CD14-positive monocyte (primary cell): ENCODE data around the gene RHOT2. TPM values are rescaled to one million over a fixed set of nuclear protein-coding genes. Genes with fewer than 3 reads are reported as not detected.
A peak's percentile ranks its signal among the peaks of the same experiment; 100 is the strongest.

Experiments
- DNase-seq, 3 donors: peaks; one replicate each; pipeline ENCODE4 v3.0.0-alpha.2; 2011 to 2022
- H2AFZ ChIP-seq: 2 replicates; pipeline ENCODE4 v1.6.0; 2012; ENCODE audit warnings: mild to moderate bottlenecking, low read depth, low read length, inconsistent platforms; ENCODE audit not compliant: insufficient read depth, poor library complexity, severe bottlenecking
- H3K27ac ChIP-seq, 2 donors: 1 replicate in 1 of 2; 2 replicates in 1 of 2; pipeline ENCODE4 v1.5.1; 2012 to 2013; ENCODE audit warnings: low read length in 2 of 2, control low read depth in 1 of 2, inconsistent platforms in 1 of 2, low read depth in 1 of 2, mild to moderate bottlenecking in 1 of 2
- H3K27me3 ChIP-seq, 2 donors: one replicate each; pipeline versions ENCODE4 v1.6.0 to v1.6.1; 2011 to 2013; ENCODE audit warnings: low read length in 2 of 2; ENCODE audit not compliant: control insufficient read depth in 2 of 2, insufficient read depth in 2 of 2
- H3K36me3 ChIP-seq, 2 donors: replicated peaks in 1 of 2; 1 replicate in 1 of 2; 2 replicates in 1 of 2; pipeline versions ENCODE4 v1.5.1 to v1.6.1; 2012 to 2013; ENCODE audit warnings: low read length in 2 of 2, control low read depth in 1 of 2, inconsistent platforms in 1 of 2, mild to moderate bottlenecking in 1 of 2; ENCODE audit not compliant: insufficient read depth in 2 of 2, control insufficient read depth in 1 of 2
- H3K4me1 ChIP-seq, 2 donors: 1 replicate in 1 of 2; 2 replicates in 1 of 2; pipeline versions ENCODE4 v1.5.1 to v1.6.1; 2012 to 2013; ENCODE audit warnings: low read length in 2 of 2, control low read depth in 1 of 2, inconsistent platforms in 1 of 2, mild to moderate bottlenecking in 1 of 2, moderate library complexity in 1 of 2; ENCODE audit not compliant: insufficient read depth in 2 of 2, control insufficient read depth in 1 of 2
- H3K4me2 ChIP-seq: replicated peaks from 2 replicates; pipeline ENCODE3; 2012; ENCODE audit warnings: low read length, moderate library complexity, mild to moderate bottlenecking; ENCODE audit not compliant: poor library complexity, severe bottlenecking; ENCODE audit errors: extremely low read depth
- H3K4me3 ChIP-seq, 3 experiments: fragments of 200-600 bp in 1 of 3; sonication (generic) in 1 of 3; replicated peaks in 1 of 3; 1 replicate in 2 of 3; 2 replicates in 1 of 3; pipeline ENCODE4 v1.5.1; 2011 to 2013; ENCODE audit warnings: low read length in 3 of 3, mild to moderate bottlenecking in 3 of 3, control low read depth in 2 of 3, low read depth in 2 of 3, inconsistent platforms in 1 of 3, moderate library complexity in 1 of 3
- H3K79me2 ChIP-seq: 2 replicates; pipeline ENCODE4 v1.6.0; 2012; ENCODE audit warnings: mild to moderate bottlenecking, control low read depth, inconsistent platforms, low read length, moderate library complexity; ENCODE audit not compliant: insufficient read depth
- H3K9ac ChIP-seq: 2 replicates; pipeline ENCODE4 v1.6.0; 2017; ENCODE audit warnings: low read length, mild to moderate bottlenecking; ENCODE audit not compliant: insufficient read depth, poor library complexity, severe bottlenecking
- H3K9me3 ChIP-seq, 2 donors: replicated peaks in 1 of 2; 1 replicate in 1 of 2; 2 replicates in 1 of 2; pipeline versions ENCODE4 v1.5.1 to v1.6.1; 2012 to 2013; ENCODE audit warnings: low read length in 2 of 2, control low read depth in 1 of 2; ENCODE audit not compliant: control insufficient read depth in 1 of 2, insufficient read depth in 1 of 2
- H4K20me1 ChIP-seq: 2 replicates; pipeline ENCODE4 v1.6.0; 2012; ENCODE audit warnings: mild to moderate bottlenecking, low read length, control low read depth, moderate library complexity; ENCODE audit not compliant: insufficient read depth
- H3K27ac Mint-ChIP-seq, 7 donors: one replicate each; pipeline ENCODE4 v1.8.0; 2020; ENCODE audit warnings: mild to moderate bottlenecking in 7 of 7, mixed read lengths in 7 of 7, moderate library complexity in 6 of 7, inconsistent platforms in 2 of 7
- H3K27me3 Mint-ChIP-seq, 3 donors: one replicate each; pipeline ENCODE4 v1.8.0; 2021 to 2022; ENCODE audit warnings: low read depth in 3 of 3, mild to moderate bottlenecking in 3 of 3, mixed read lengths in 3 of 3, moderate library complexity in 3 of 3, inconsistent platforms in 1 of 3
- H3K36me3 Mint-ChIP-seq, 2 donors: one replicate each; pipeline ENCODE4 v1.8.0; 2020; ENCODE audit warnings: mixed read lengths in 2 of 2, inconsistent platforms in 1 of 2, mild to moderate bottlenecking in 1 of 2
- H3K4me1 Mint-ChIP-seq: one replicate; pipeline ENCODE4 v1.8.0; 2020; ENCODE audit warnings: mild to moderate bottlenecking, mixed read lengths
- H3K4me3 Mint-ChIP-seq, 2 donors: one replicate each; pipeline ENCODE4 v1.8.0; 2020; ENCODE audit warnings: mild to moderate bottlenecking in 2 of 2, mixed read lengths in 2 of 2, moderate library complexity in 1 of 2
- H3K9me3 Mint-ChIP-seq, 7 donors: one replicate each; pipeline ENCODE4 v1.8.0; 2020 to 2022; ENCODE audit warnings: mixed read lengths in 7 of 7, mild to moderate bottlenecking in 6 of 7, moderate library complexity in 6 of 7, inconsistent platforms in 2 of 7
- WGBS: methylation state at CpG from one replicate; pipeline ENCODE4 v1.1.5; 2013; ENCODE audit warnings: missing lambda C conversion rate; ENCODE audit not compliant: insufficient coverage; 5-methylcytosine and 5-hydroxymethylcytosine counted together
- intact Hi-C, 2 donors: fragments of 100-400 bp; cut with micrococcal nuclease; formaldehyde crosslinking; loops; one replicate each; pipeline versions ENCODE4 v1.15.0 to v1.15.1; 2023
- polyA plus RNA-seq, 3 donors: library from polyadenylated mRNA; depleted of rRNA in 1 of 3; unstranded in 2 of 3; stranded (reverse) in 1 of 3; fragments of 300-500 nt in 2 of 3; fragments of >200 nt in 1 of 3; fragmentation: Illumina TruSeq in 2 of 3; gene quantifications; 1 replicate in 2 of 3; 2 replicates in 1 of 3; pipeline ENCODE4 v1.2.3, GENCODE V29; 2012 to 2021
- TF ChIP-seq, protein P1 (sequence below): fragments of 200-600 bp; IDR thresholded peaks from one replicate; pipeline ENCODE4 v1.8.0; 2022; ENCODE audit warnings: antibody characterized with exemption, mild to moderate bottlenecking

RHOT2 gene
- polyA plus RNA-seq, 3 donors: 25.4 to 276 (median 26.3) TPM

DNA sequence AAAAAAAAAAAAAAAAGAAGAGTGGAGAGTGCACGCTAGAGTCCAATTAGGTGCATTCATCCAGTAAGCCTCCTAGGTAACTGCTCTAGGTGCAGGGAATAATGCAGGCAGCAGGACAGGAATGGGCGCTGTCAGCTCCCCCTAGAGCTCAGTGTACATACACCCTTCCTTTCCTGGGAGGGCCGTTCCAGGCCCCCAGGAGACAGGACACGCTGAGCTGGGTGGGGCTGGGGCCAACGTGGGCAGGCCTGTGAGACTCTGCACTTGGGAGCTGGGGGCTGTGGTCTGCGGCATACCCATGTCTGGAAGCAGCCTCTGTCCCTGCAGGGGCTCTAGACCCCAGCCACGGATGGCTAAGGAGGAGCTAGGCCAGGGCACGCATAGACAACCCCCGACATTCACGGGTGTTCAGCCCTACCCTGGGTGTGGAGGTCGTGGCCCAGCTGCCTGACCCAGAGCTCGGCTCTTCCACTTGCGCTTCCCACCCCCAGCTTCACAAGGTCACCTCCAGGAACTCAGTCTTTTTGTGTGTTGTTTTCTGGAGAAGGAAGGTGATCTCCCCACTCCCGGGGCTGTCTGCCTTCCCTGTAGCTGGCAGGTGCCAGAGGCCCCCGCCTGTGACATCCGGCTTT is 52.0 kb downstream of the RHOT2 start:
- H3K27me3 Mint-ChIP-seq: peaks cover 36 to 48% (median 37%) of the 10 kb centered on the region in 3 donors
- intact Hi-C loops: no loop called here
- DNase-seq: no peak

GRCh38 chr16:720447-720989 is 52.6 kb downstream of the RHOT2 start:
- Histone ChIP-seq H3K4me3 (peak overlapping the region; percentile 51 to 88 (median 54)), H3K4me2 (peak overlapping the region; percentile 100), H2AFZ (peak overlapping the region; percentile 100), H3K27ac (peak overlapping the region in 1 of 2 donors; percentile 36), H4K20me1 (peaks cover 20% of the 10 kb centered on the region), H3K27me3 (peaks cover 11 to 53% of the 10 kb centered on the region in 2 donors), H3K79me2 (no peaks in the 10 kb centered on the region), H3K4me1 (peaks cover 25 to 35% of the 10 kb centered on the region in 2 donors), H3K9ac (peak overlapping the region; percentile 72), H3K36me3 (no peaks in the 10 kb centered on the region), H3K9me3 (peaks cover 4 to 9% of the 10 kb centered on the region in 2 donors)
- Mint-ChIP-seq H3K27ac (peak overlapping the region in 2 of 7 donors; percentile 30 to 61), H3K4me3 (peak overlapping the region; percentile 79 to 87), H3K27me3 (peaks cover 39 to 54% (median 40%) of the 10 kb centered on the region in 3 donors), H3K9me3 (peaks cover 0 to 3% (median 0%) of the 10 kb centered on the region in 7 donors), H3K36me3 (peaks cover 5 to 7% of the 10 kb centered on the region in 2 donors), H3K4me1 (peaks cover 19% of the 10 kb centered on the region)
- DNase-seq: no peak
- intact Hi-C loops: no loop called here
- TF ChIP-seq, protein P1, sequence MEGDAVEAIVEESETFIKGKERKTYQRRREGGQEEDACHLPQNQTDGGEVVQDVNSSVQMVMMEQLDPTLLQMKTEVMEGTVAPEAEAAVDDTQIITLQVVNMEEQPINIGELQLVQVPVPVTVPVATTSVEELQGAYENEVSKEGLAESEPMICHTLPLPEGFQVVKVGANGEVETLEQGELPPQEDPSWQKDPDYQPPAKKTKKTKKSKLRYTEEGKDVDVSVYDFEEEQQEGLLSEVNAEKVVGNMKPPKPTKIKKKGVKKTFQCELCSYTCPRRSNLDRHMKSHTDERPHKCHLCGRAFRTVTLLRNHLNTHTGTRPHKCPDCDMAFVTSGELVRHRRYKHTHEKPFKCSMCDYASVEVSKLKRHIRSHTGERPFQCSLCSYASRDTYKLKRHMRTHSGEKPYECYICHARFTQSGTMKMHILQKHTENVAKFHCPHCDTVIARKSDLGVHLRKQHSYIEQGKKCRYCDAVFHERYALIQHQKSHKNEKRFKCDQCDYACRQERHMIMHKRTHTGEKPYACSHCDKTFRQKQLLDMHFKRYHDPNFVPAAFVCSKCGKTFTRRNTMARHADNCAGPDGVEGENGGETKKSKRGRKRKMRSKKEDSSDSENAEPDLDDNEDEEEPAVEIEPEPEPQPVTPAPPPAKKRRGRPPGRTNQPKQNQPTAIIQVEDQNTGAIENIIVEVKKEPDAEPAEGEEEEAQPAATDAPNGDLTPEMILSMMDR: peak; percentile 10
- 0% methylated on average over 34 of the region's 38 CpGs for WGBS

More for the DNA sequence above, 52.0 kb downstream of the RHOT2 start:
- Histone ChIP-seq H3K9me3 (peaks cover 4 to 9% of the 10 kb centered on the region in 2 donors), H3K4me2 (peak overlapping the region; percentile 100), H3K4me1 (peaks cover 25 to 40% of the 10 kb centered on the region in 2 donors), H3K27me3 (peaks cover 11 to 47% of the 10 kb centered on the region in 2 donors), H3K9ac (peak overlapping the region; percentile 72), H3K27ac (no peak overlapping the region), H4K20me1 (peaks cover 20% of the 10 kb centered on the region), H2AFZ (peak overlapping the region; percentile 100), H3K79me2 (no peaks in the 10 kb centered on the region), H3K36me3 (no peaks in the 10 kb centered on the region), H3K4me3 (peak overlapping the region in 2 of 3 experiments; percentile 51 to 88)
- peaks cover 19% of the 10 kb centered on the region for H3K4me1 Mint-ChIP-seq
- peaks cover 0 to 3% (median 0%) of the 10 kb centered on the region in 7 donors for H3K9me3 Mint-ChIP-seq
- peak overlapping the region; percentile 79 to 87 for H3K4me3 Mint-ChIP-seq
- WGBS: 7% methylated on average over 10 of the region's 16 CpGs
- H3K36me3 Mint-ChIP-seq: peaks cover 5 to 7% of the 10 kb centered on the region in 2 donors
- TF ChIP-seq, protein P1: no peak
- H3K27ac Mint-ChIP-seq: peak overlapping the region in 1 of 7 donors; percentile 61
